ENCODE data around the gene SNRPA.
"Not testable (repeated sequence)": the region's sequence is repeated elsewhere in the genome, so short reads cannot be mapped to it uniquely, and the experiment has no call there.

Gene SNRPA

DNA sequence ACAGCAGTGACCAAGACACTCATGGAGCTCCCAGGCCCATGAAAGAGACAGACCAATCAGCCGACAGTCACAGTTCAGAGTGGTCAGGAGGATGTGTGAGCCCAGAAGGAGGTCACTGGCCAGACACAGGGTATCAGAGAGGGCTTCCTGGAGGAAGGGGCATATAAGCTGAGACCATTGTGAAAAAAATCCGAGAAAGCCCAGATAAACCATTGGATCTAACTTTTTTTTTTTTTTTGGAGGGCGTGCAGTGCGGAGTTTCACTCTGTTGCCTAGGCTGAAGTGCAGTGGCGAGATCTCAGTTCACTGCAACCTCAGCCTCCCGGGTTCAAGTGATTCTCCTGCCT, 29.9 kb upstream of the SNRPA start:
- DNase-seq (ENCODE audit: low read depth in 2 of 2): no peak

- no peak for DNase-seq (ENCODE audit: low read depth in 2 of 2)
Observed at GRCh38 chr19:40721936-40722661, 28.9 kb upstream of the SNRPA start.

DNA sequence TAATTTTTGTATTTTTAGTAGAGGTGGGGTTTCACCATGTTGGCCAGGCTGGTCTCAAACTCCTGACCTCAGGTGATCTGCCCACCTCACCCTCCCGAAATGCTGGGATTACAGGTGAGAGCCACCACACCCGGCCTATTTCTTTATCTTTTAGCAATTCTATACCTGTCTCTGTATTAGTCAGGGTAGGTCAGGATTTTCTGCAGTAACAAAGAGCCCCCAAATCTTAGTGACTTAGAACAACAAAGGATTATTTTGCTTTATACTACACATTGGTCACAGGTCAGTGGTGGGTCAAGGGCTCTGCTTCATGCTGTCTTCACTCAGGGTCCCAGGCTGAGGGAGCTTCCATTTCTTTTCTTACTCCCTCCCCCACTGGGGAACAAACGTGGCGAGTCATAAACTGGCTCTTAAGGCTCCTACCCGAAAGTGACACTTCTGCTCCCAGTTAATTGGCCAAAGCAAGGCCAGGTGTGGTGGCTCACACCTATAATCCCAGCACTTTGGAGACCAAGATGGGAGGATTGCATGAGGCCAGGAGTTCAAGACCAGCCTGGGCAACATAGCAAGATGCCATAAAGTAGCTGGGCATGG, 27.2 kb upstream of the SNRPA start:
- no peak for DNase-seq (ENCODE audit: low read depth in 2 of 2)

GRCh38 chr19:40724315-40724714, 26.7 kb upstream of the SNRPA start:
- no peak for DNase-seq (ENCODE audit: low read depth in 2 of 2)

- no peak for DNase-seq (ENCODE audit: low read depth in 2 of 2)
Observed at GRCh38 chr19:40724855-40725254, 26.1 kb upstream of the SNRPA start.

GRCh38 chr19:40726279-40726678, 24.7 kb upstream of the SNRPA start:
- DNase-seq (ENCODE audit: low read depth in 2 of 2): no peak

GRCh38 chr19:40730065-40730464, 20.9 kb upstream of the SNRPA start:
- DNase-seq (ENCODE audit: low read depth in 2 of 2): not testable (repeated sequence)

DNA sequence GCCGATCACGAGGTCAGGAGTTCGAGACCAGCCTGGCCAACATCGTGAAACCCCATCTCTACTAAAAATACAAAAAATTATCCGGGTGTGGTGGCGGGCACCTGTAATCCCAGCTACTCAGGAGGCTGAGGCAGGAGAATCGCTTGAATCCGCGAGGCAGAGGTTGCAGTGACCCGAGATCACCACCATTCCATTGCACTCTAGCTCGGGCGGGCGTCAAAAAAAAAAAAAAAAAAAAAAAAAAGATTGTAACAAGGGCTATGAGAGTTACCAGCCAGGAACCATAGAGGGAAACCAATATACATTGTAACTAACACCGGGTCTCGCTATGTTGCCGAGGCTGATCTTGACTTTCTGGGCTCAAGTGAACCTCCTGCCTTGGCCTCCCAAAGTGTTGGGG, 18.7 kb upstream of the SNRPA start:
- DNase-seq (ENCODE audit: low read depth in 2 of 2): not testable (repeated sequence)

DNA sequence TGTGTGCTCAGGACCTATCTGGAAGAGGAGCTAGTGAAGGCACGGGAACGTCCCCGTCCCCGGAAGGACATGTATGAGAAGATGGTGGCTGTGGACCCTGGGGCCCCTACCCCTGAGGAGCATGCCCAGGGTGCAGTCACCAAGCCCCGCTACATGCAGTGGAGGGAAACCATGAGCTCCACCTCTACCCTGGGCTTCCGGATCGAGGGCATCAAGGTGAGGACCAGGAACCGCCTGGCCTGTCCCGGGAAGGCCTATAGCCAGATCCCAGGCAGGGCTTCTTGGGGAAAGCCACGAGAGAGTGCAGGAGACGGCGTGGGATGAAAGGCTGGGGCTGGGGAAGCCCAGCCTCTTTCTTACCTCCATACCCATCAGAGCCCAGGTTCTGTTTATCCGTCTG, 17.9 kb upstream of the SNRPA start:
- no peak for DNase-seq (ENCODE audit: low read depth in 2 of 2)

DNA sequence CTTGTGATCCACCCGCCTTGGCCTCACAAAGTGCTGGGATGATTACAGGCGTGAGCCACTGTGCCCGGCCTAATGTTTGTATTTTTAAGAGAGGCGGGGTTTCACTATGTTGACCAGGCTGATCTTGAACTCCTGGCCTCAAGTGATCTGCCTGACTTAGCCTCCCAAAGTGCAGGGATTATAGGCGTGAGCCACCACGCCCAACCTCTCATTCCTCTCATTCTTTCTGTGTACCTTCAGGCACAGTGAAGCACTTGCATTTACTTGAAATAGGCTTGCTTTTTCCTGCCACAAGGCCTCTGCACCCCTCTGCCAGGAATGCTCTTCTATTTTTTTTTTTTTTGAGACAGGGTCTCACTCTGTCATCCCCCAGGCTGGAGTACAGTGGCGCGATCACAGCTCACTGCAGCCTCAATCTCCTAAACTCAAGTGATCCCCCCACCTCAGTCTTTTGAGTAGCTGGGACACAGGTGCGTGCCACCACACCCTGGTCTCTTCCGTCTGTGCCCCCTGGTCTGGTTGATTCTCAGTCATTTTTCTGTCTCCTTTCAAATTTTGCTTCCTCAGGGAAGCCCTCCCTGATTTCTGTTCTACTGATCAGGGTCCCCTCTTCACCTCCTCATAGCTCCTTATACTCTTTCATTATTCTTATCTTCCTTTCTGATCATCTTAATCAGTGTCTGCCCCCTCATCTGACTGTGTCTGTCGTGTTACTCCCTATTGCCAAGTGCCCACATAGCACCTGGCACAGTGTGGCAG, 15.8 kb upstream of the SNRPA start:
- no peak for DNase-seq (ENCODE audit: low read depth in 2 of 2)

- DNase-seq (ENCODE audit: low read depth in 2 of 2): no peak
Observed at GRCh38 chr19:40736661-40737060, 14.3 kb upstream of the SNRPA start.

- DNase-seq (ENCODE audit: low read depth in 2 of 2): no peak
Observed at GRCh38 chr19:40737102-40737644, 13.8 kb upstream of the SNRPA start.

DNA sequence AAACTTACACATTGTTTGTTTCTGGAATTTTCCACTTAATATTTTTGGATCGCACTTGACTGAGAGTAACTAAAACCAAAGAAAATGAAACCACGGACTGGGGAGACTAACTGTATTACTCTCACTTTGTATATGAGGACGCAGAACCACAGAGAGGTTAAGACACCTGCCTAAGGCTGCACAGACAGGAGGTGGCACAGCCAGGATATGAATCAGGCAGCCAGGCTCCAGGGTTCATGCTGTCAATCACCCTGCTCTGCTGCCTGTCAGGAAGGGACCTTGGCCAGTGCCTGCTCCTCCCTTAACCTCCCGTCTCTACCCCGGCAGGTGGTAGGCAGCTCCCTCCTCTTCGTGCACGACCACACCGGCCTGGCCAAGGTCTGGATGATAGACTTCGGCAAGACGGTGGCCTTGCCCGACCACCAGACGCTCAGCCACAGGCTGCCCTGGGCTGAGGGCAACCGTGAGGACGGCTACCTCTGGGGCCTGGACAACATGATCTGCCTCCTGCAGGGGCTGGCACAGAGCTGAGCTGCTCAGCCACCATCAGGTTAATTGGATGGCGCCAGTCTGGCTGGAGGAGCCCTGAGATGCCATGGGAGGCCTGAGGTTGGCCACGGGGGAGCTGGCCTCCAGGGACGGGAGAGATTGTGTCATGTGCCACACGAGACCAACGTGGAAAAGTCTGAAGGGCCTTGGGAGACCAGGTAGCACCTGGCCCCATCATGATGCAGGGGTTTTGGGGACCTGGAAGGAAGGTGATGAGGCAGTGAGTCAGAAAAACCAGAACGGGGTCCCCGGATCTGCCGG, 11.8 kb upstream of the SNRPA start:
- no peak for DNase-seq (ENCODE audit: low read depth in 2 of 2)

- DNase-seq (ENCODE audit: low read depth in 2 of 2): no peak
Observed at GRCh38 chr19:40739871-40740703, 10.9 kb upstream of the SNRPA start.

GRCh38 chr19:40740747-40741146, 10.3 kb upstream of the SNRPA start:
- DNase-seq (ENCODE audit: low read depth in 2 of 2): no peak

- no peak for DNase-seq (ENCODE audit: low read depth in 2 of 2)
Observed at GRCh38 chr19:40741527-40742390, 9.2 kb upstream of the SNRPA start.

GRCh38 chr19:40742477-40742876, 8.5 kb upstream of the SNRPA start:
- DNase-seq (ENCODE audit: low read depth in 2 of 2): no peak

DNA sequence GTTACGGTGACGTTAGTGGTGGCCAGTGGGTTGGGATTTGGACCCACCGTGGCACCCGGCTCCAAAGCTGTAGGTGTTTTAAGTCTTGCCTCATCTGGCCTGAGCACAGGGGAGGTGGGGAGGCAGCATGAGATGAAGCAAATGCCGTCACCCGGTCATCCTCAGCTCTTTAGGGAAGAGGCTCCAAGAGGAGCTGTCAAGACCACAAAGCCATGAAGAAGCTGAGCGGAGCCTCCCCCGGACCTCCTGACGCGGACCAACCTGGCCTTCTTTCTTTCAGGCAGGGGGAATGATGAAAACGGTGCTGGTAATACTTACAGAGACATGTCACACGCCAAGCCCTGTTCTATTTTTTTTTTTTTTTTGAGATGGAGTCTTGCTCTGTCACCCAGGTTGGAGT, 8.1 kb upstream of the SNRPA start:
- no peak for DNase-seq (ENCODE audit: low read depth in 2 of 2)

DNA sequence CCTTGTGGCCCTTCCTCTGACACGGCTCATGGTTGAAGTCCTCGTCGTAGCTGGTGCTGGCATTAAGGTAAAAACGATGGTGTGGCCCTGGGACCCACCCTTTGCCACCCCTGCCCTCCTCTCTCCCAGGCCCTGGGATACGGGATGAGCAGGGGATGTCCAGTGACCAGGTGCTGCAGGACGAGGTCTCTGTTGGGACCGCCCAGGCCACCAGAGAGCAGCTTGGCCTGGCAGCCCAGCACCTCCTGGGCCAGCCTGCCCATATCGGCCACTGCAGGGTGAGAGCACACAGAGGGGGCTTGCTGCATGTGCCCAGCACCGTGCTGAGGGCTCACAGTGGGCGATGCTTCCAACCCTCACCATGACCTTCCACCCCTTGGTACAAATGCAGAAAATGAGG, 7.1 kb upstream of the SNRPA start:
- DNase-seq (ENCODE audit: low read depth in 2 of 2): no peak
